HG02610 (cell line): ENCODE results near the gene CRNKL1.
"Not testable (repeated sequence)": the region's sequence is repeated elsewhere in the genome, so short reads cannot be mapped to it uniquely, and the experiment has no call there.

Experiments used
- ATAC-seq: cut with Tn5 transposase; IDR thresholded peaks from one replicate; pipeline ENCODE4 v1.9.1; 2021; ENCODE audit warnings: mild to moderate bottlenecking, moderate library complexity; ENCODE audit not compliant: unreplicated experiment

Gene CRNKL1

GRCh38 chr20:20010639-20011500, 41.4 kb downstream of the CRNKL1 start:
- ATAC-seq: no peak

DNA sequence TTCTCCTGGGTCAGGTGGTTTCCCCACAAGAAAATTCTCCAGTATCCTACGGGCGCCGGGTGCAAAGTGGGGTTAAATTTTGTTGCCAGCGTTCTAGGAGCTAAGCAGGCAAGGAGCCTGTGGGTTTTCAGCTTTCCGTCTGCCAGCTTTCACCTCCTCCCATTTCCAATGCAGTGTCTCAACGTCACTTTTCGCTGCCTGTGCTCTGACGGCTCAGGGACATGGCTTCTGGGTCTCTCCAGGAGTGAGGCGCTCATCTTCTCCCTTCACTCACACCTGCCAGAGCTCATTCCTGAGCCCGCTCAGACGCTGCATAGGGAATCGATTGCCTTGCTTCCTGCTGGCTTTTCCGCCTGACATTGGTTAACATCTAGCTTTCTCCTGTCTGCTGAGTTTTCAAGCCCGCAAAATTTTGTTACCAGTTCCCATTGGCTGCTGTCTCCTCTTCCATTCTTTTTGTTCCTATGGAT, 42.4 kb downstream of the CRNKL1 start:
- ATAC-seq: no peak

DNA sequence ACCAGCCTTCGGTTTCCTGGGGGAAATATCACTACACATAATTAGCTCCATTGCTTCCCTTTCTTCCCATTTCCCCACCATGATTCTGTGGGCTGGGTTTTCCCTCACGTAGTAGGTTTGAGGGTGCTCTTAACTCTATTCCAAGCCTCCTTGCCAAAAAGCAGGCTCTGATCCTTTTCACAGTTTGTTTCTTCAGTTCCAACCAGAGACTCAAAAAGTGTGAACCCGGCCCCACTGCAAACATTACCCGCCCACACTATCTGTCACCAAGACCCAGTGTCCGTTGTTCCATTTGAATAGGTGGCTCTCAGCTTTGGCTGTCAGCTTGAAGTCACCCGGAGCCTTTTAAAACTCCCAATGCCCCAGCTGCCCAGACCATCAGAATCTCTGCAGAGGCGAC, 46.9 kb downstream of the CRNKL1 start:
- no peak for ATAC-seq

GRCh38 chr20:20003955-20004322, 48.3 kb downstream of the CRNKL1 start:
- ATAC-seq: not testable (repeated sequence)

- ATAC-seq: no peak
Observed at GRCh38 chr20:20003031-20003954, 49.0 kb downstream of the CRNKL1 start.

DNA sequence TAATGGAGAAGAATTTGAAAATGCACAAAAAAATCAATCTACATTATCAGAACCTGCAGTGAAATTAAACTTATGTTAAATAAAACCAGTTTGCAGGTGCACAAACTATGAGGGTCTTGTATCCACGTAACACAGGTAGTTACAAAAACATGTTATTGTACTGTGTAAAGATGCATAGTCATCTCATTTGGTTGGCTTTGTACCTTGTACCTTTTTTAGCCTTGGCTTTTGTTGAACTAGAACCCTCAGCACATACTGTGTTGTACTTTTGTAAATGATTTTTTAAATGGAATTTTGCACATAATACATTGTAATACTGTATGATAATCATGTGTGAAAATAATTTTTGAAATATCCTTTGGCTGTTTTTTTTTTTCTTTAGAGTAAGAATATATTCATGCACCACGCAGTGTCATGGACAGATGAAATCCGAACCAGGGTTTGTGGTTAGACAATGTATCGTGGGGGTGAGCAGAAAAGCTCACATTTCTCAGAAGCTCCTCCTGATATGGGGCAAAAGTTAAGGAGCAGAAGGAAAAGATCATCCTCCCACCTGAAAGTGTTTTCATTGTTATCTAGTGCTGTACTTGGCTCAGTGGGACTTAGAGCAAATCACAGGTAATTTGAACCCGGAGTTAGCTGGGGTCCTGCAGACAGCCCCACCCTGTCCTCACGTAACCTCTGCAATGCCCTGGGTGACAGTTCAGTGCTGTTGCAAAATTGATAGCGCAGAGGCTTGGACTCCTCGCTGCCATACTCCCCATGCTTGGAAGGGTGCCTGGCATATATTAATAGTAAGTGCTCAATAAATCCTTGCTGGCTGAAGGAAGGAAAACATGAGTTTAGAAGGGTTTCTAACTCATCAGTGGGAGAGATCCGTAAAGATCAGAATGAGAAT, 49.9 kb downstream of the CRNKL1 start:
- ATAC-seq: no peak

DNA sequence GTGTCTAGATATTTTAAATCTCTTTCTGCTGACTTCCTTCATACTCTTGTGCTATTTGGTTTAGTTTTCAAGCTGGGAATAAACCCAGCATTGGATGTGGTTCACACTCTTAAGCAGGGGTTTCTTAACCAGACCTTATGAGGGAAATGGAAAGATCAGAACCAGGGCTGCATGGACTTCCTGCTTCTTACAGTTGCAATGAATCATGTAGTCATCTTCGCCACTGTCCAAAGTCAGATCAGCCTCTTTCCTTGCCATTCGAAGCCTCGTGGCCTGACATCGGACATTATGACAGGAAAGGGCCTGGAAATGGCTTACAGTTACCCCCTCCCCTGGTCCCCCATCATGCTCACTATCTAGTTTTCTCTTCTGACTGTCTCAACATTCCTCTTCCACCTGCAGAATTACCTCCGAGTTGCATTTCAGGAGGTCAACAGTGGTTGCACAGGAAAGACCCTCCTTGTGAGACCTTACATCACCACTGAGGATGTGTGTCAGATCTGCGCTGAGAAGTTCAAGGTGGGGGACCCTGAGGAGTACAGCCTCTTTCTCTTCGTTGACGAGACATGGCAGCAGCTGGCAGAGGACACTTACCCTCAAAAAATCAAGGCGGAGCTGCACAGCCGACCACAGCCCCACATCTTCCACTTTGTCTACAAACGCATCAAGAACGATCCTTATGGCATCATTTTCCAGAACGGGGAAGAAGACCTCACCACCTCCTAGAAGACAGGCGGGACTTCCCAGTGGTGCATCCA, 51.9 kb downstream of the CRNKL1 start:
- ATAC-seq: no peak

DNA sequence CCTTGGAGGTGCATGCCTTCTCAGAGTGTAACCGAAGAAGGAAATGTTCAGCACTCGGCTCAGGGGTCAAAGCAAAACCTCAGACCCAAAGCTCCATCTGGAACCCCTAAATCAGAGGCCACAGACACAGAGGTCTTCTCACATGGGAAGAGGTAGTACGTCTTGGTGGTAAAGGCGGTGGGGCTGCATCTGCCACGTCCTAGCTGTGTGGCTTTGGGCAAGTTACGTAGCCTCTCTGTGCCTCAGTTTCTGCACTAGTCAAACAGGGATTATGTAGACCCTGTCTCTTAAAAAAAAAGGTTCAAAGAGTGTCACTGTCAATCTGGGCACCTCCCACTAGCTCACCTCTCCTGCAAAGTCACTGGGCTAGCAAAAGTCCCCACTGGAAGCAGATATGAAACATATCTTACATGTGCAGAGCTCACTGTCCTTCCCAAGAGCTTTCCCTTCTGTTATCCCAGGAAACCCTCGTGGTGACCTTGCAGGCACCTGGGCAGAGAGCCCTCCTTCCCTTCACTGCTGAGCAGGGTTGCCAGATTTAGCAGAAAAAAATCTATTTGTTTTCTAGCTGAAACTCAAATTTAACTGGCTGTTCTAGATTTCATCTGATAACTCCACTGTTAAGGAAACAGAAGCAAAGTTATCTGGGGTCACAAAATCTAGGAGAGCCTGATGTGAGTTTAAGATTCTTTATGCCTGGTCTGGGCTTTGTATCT, 53.1 kb downstream of the CRNKL1 start:
- no peak for ATAC-seq

- no peak for ATAC-seq
Observed at GRCh38 chr20:19996917-19997316, 55.3 kb downstream of the CRNKL1 start.

DNA sequence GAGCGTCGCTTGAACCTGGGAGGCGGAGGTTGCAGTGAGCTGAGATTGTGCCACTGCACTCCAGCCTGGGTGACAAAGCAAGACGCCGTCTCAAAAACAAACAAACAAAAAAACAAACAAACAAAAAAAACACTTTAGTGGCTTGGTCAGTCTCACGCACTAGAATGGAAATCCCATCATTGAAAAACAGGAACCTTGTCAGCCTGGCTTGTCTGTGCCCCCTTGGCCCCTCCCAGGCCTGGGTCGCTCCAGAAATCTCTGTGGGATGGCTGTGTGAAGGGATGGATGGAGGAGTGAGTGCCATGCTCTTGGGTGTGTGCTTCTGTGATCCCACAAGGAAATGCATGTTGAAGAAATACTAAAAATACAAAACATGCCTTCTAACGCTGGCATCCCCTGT, 56.0 kb downstream of the CRNKL1 start:
- no peak for ATAC-seq

- no peak for ATAC-seq
Observed at GRCh38 chr20:19995220-19995863, 56.9 kb downstream of the CRNKL1 start.

DNA sequence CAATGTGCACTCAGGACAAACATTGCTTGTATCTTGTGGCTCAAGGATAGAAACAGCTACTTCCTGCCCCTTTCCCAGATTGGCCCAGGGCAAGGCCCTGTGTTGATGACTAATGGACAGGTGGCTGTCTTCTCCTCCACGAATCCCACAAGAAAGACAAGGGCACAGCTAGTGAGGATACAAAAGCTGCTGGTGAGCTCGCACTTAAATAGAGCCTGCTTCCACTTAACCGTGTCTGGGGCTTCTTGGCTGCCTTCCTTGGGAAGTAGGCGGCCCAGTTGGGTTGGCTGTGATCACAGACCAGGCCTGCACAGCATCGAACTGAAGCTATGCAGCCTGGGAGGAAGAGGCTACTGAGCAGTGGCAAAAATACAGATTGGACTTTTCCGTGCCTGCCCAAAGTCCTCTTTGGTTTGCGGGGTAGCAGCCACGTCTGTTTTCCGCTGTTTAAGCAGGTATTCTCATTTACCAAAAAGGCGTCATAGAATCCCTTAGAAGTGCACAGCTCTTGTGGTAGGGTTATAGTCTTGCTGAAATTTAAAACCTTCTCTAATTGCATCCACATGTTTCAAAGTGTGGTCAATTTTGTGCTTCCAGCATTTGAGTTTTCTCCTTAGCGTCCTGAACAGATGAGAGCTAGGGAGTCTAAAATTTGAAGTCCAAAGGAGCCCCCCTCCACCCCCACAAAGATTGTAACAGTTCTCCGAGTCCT, 58.2 kb downstream of the CRNKL1 start:
- ATAC-seq: no peak

DNA sequence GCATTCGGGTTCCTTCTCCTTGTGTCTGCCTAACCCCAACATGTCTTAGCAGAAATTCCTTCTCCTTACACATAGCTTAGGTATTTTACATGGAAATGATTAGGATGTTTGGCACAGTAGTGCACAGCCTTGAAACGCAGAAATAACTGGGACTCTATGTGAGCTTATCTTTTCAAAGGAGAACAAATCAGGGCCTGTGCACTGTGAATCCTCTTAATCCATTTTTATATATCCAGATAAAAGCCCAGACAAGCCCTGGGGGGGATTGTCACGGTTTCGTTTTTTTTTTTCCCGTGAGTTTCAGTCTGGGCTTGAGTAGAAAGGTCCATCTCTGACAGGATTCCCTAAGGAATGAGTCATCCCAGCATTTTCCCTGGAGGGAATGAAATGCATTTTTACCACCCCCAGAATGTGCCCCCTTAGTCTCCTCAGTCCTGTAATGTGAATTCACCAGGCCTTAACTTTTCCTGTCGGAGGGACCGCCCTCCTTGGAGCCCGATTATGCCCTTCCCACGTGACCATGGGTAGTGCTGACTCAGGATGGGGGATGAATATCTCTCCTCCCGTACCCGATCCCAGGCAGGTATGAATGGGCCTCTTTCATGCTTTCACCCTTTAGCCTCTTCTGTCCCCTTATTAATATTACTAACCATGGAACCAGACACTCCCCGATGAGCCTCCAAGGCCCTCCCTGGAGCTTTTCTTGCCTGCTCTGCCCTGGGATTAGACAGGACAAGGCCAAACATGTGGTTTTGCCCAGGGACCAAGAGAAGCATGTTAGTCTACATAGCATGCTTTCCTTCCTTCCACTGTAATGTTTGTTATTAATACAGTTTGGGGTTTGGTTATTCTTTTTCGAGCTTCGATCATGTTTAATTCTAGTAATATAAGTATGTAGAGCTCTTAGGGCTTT, 59.0 kb downstream of the CRNKL1 start:
- no peak for ATAC-seq

- no peak for ATAC-seq
Observed at GRCh38 chr20:19991854-19992253, 60.4 kb downstream of the CRNKL1 start.

DNA sequence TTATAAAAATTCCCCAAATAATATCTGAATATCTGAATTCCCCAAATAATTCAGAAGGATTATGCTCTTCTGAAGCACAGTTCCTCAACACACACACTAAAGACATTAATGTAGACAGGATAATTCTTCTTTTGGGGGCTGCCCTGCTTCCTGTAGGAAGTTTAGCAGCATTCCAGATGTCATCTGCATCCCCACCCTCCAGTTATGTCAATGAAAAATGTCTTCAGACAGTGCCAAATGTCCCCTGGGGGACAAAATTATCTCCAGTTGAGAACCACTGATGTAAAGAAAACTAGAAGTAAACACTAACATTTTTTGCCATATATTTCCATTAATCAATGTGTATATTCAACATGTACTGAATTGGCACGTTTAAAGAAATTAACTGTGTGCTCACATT, 61.0 kb downstream of the CRNKL1 start:
- no peak for ATAC-seq

- ATAC-seq: no peak
Observed at GRCh38 chr20:19990850-19991249, 61.4 kb downstream of the CRNKL1 start.

DNA sequence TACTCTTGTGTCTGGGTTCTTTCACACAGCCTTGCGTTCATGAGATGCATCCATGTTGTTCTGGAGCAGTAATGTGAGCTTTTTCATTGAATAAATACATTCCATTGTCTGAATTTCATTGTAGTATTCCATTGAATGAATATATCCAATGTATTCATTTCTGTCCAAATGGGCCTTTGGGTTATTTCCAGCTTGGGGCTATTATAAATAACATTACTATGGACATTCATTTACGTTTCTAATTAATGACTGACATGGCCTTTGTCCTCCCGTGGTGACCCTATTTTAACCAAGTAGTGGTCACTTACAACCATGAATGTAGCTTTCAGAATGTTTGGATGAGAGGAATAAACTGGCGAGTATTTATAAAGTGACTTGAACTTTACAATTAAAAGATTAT, 65.2 kb downstream of the CRNKL1 start:
- ATAC-seq: no peak
